ENCODE results near the gene SH2D6. TPM values are rescaled to one million over a fixed set of nuclear protein-coding genes. Genes with fewer than 3 reads are reported as not detected.

Gene SH2D6
- polyA plus RNA-seq, 3 donors from 2014 or later: not detected

DNA sequence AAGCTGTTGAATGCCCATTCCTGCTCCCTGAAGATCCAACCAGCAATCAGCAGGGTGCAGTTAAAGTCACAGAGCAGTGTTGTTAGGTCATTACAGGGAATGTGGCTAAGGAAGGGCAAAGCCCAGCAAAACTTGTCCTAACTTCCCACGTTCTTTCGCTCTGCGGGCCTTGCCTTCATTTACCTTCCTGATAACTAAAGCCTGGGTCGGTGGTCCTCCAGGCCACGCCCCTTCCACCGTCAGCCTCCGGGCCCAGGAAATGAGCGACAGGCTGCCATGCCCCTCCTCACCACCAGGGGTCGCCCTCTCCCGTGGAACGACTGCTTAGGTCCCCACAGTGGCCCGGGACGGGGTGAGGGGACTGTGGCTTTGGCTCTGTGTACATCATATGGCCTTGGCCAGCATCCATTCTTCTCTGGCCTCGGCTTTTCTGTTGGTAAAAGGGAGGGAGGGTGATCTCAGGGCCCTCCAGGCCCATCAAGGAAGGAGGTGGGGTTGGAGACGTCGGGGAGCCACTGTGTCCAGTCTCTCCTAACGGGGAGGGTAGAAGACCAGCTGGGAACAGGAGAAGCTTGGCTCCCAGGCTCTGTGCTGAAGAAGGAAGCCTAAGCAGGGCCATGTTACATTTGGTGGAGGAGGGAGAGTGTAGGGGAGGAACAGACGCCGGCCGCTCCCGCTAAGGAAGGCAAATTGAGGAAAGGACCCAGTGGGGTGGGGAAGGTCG is 2.2 kb downstream of the SH2D6 start:
- H3K4me3 Mint-ChIP-seq: peak overlapping the region; percentile 64 to 78 (median 74)
- peak overlapping the region; percentile 60 to 90 (median 72) for H3K27ac Mint-ChIP-seq
- peaks cover 25 to 30% of the 10 kb centered on the region in 2 donors for H3K4me1 Mint-ChIP-seq
- no peaks in the 10 kb centered on the region for H3K36me3 Mint-ChIP-seq
- peaks cover 0 to 2% (median 2%) of the 10 kb centered on the region in 3 donors for H3K27me3 Mint-ChIP-seq (ENCODE audit: low read depth in 3 of 3)
- DNase-seq: peak; percentile 82 to 86 (median 83)
- H3K9me3 Mint-ChIP-seq: no peaks in the 10 kb centered on the region

DNA sequence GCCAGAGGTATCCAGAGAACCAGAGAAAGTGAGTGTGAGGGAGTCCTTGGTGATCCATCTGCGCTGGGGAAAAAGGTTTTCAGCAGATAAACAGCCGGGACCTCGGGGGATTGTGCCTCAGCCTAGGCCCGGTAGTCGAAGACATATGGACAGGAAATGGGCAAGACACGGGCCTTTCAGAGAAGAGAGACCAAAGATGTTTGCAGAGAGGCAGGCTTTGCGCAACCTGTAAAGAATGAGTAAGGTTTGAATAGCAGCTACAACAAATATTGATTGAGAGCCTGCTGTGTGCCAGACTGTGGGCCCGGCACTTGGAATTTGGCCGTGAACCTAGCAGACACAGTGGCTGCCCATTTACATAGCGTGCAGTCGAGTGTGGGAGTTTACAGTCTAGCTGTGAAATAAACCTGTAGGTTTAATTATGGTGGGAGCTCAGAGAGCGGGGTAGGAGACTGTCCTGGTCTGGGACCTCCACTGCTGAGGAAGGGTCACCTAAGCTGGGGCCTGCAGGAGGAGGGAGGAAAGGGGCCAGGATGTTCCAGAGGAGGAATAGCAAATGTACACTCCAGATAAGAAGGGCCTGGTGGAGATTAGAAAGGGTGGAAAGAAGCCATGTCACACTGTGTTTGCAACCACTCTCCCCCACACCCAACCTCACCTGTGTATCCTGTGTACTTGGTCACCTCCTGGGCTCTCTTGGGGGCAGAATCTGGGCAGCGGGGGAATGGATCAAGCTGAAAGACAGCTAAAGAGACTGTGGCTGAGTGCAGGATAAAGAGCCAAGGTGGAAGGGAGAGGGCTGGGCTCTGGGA is 3.0 kb downstream of the SH2D6 start:
- H3K9me3 Mint-ChIP-seq: no peaks in the 10 kb centered on the region
- no peak for DNase-seq
- H3K36me3 Mint-ChIP-seq: no peaks in the 10 kb centered on the region
- peak overlapping the region in 3 of 6 donors; percentile 51 to 78 (median 64) for H3K27ac Mint-ChIP-seq
- peaks cover 20 to 23% of the 10 kb centered on the region in 2 donors for H3K4me1 Mint-ChIP-seq
- H3K4me3 Mint-ChIP-seq: peak overlapping the region in 1 of 5 donors; percentile 78
- peaks cover 0 to 2% (median 2%) of the 10 kb centered on the region in 3 donors for H3K27me3 Mint-ChIP-seq (ENCODE audit: low read depth in 3 of 3)

DNA sequence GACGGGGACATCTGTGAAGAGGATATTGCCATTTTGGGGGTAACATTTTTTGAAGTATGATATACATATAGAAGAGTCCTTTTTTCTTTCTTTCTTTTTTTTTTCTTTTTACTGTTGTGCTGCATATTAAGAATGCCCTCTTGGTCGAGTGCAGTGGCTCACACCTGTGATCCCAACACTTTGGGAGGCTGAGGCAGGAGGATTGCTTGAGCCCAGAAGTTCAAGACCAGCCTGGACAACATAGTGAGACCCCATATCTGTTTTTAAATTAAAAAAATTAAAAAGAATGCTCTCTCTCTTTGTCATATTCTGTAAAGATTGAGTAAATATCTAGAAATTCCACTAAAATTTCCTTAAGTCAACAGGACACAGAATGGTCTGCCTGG is 3.6 kb downstream of the SH2D6 start:
- H3K36me3 Mint-ChIP-seq: no peaks in the 10 kb centered on the region
- peaks cover 0 to 2% (median 2%) of the 10 kb centered on the region in 3 donors for H3K27me3 Mint-ChIP-seq (ENCODE audit: low read depth in 3 of 3)
- H3K4me3 Mint-ChIP-seq: no peak overlapping the region
- no peak for DNase-seq
- H3K4me1 Mint-ChIP-seq: peaks cover 20 to 23% of the 10 kb centered on the region in 2 donors
- H3K9me3 Mint-ChIP-seq: no peaks in the 10 kb centered on the region
- peak overlapping the region in 3 of 6 donors; percentile 24 to 78 (median 51) for H3K27ac Mint-ChIP-seq

DNA sequence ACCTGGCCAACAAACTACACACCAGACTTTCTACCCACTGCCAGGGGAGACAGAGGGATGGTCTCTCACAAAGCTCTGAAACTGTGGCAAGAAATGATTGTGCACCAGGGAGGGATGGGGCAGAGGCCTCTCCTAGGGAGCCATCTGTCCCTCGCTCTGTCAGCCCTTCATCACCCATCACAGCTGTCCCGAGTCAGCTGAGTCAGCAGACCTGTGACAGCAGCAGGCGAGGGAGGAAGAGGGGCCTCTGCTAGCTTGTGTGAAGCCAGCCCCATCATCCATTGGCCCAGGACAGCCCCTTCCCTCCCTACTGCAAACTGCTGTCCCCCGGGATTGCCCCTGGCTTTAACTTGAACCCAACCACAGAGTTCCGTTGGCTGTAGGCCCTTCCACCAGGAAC is 5.0 kb downstream of the SH2D6 start:
- Mint-ChIP-seq H3K27ac (no peak overlapping the region), H3K4me3 (no peak overlapping the region), H3K9me3 (no peaks in the 10 kb centered on the region), H3K36me3 (no peaks in the 10 kb centered on the region), H3K4me1 (peaks cover 18 to 20% of the 10 kb centered on the region in 2 donors), H3K27me3 (ENCODE audit: low read depth in 3 of 3) (peaks cover 0 to 2% (median 2%) of the 10 kb centered on the region in 3 donors)
- DNase-seq: no peak

DNA sequence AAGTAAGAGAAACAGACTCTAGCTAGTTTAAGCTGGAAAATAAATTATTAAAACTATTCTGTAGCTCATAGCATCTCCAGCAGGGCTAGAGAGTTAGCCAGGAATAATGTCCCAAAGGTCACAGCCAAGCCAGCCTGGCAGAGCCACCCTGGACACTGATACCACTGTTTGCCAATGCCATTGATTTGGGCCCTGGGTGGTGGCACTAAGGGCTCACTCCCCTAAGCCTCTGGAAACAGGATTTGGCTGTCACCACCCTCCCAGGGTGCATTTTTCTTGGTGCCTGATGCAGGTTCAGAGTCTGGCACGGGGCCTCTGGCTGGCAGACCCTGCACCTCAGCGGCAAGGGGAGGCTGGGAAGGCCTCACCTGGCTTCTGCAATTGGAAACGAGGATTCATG is 7.1 kb downstream of the SH2D6 start:
- Mint-ChIP-seq H3K27ac (no peak overlapping the region), H3K36me3 (no peaks in the 10 kb centered on the region)

DNA sequence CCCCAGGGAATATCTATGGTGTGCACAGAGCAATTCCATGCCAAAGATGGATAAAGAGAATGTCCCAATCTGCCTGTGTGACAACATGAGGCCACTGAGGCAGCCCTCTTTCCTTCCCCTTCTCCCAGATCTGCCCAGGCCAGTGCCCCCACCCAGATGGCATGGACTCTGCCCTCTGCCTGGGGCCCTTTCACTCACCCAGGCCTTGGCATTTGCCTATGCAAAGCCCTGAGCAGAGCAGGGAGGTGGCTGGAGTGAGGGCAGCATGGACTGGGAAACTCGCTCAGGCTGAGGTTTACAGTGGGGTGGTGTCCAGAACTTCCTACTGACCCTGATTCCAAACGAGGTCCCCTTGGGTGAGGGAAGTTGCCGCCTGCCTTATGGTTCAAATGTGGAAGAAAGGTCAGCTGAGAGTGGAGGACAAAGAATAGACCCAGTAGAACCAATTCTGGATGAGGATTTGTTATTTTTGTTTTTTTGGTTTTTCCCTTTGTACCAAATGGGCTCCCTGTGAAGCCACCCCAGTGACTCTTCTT is 8.9 kb downstream of the SH2D6 start:
- Mint-ChIP-seq H3K36me3 (no peaks in the 10 kb centered on the region), H3K4me1 (no peaks in the 10 kb centered on the region), H3K27me3 (ENCODE audit: low read depth in 3 of 3) (peaks cover 0 to 6% (median 0%) of the 10 kb centered on the region in 3 donors), H3K9me3 (no peaks in the 10 kb centered on the region), H3K27ac (no peak overlapping the region), H3K4me3 (no peak overlapping the region)
- DNase-seq: no peak

More for the DNA sequence above, 7.1 kb downstream of the SH2D6 start:
- no peak overlapping the region for H3K4me3 Mint-ChIP-seq
- H3K9me3 Mint-ChIP-seq: no peaks in the 10 kb centered on the region
- no peak for DNase-seq
- H3K4me1 Mint-ChIP-seq: peaks cover 5 to 7% of the 10 kb centered on the region in 2 donors
- peaks cover 0 to 8% (median 0%) of the 10 kb centered on the region in 3 donors for H3K27me3 Mint-ChIP-seq (ENCODE audit: low read depth in 3 of 3)

DNA sequence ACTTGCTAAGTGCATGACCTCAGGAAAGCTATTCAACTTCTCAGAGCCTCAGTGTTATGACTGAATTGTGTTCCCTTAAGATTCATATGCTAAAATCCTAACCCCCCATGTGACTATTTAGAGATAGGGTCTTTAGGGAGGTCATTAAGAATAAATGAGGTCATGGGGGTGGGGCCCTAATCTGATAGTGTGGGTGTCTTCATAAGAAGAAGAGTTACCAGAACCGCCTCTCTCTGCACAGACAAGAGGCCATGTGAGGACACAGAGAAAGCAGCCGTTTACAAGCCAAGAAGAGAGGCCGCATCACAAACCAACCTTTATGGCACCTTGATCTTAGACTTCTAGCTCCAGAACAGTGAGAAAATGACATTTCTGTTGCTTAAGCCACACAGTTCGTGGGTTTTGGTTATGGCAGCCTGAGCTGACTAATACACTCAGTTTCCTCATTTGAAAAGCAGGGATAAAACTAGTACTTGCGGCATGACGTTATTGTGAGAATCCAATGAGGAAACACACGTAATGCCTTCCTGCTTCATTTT is 9.9 kb downstream of the SH2D6 start:
- no peak overlapping the region for H3K27ac Mint-ChIP-seq
- no peaks in the 10 kb centered on the region for H3K9me3 Mint-ChIP-seq
- no peak overlapping the region for H3K4me3 Mint-ChIP-seq
- peaks cover 0 to 6% (median 0%) of the 10 kb centered on the region in 3 donors for H3K27me3 Mint-ChIP-seq (ENCODE audit: low read depth in 3 of 3)
- no peaks in the 10 kb centered on the region for H3K4me1 Mint-ChIP-seq
- no peak for DNase-seq
- no peaks in the 10 kb centered on the region for H3K36me3 Mint-ChIP-seq

DNA sequence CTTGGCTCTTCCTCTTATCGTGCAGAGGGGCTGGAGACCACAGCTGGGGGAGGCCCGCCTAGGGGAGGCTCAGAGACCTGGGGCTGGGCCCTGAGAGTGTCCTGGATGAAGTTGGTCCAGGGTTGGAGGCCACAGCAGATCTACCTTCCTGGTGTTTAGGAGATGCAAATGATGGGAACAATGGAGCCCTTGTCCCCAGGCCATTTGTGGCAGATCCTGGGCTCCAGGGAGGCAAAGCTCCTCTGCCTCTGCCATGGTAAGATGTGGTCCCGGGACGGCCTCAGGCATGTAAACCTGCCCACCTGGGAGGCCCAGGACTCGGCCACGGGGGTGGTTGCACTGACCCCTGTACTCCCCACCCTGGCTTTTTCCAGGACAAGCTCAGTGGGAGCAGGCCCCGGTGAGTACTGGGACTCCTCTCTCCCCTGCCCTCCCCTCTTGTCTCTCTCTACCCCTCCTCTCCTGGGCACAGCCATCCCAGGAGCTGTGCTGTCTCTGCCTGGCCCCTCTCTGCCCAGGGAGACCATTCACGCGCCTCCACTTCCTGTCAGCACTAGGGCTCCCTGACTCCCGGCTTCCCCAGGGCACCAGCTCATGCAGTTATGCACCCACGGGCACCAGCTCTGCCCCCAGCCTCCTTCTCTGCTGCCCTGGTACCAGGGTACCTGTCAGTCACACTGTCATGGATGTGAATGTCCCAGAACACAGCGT is 10.9 kb downstream of the SH2D6 start:
- Mint-ChIP-seq H3K27me3 (ENCODE audit: low read depth in 3 of 3) (peaks cover 0 to 6% (median 0%) of the 10 kb centered on the region in 3 donors), H3K36me3 (no peaks in the 10 kb centered on the region), H3K27ac (peak overlapping the region in 2 of 6 donors; percentile 31 to 55), H3K4me1 (no peaks in the 10 kb centered on the region), H3K4me3 (no peak overlapping the region), H3K9me3 (no peaks in the 10 kb centered on the region)
- DNase-seq: no peak

DNA sequence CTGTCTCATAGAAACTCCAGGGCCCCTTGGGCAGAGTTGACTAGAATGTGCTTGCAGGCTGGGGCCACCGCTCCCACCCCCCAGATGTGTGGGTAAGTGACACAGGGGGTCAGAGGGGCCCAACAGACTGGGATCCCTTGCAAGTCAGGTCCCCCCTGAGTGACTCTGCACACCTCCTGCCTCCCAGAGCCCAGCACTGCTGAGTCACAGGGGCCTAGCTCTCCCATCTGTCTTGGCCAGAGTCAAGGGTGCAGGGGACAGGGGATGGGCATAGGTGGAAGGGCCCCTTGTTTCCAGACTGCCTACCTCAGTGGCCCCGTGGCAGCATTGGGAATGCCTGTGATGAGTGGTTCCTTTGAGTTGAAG is 11.4 kb downstream of the SH2D6 start:
- H3K27ac Mint-ChIP-seq: peak overlapping the region in 1 of 6 donors; percentile 55
- H3K4me1 Mint-ChIP-seq: no peaks in the 10 kb centered on the region
- no peak overlapping the region for H3K4me3 Mint-ChIP-seq
- peaks cover 0 to 6% (median 0%) of the 10 kb centered on the region in 3 donors for H3K27me3 Mint-ChIP-seq (ENCODE audit: low read depth in 3 of 3)
- H3K9me3 Mint-ChIP-seq: no peaks in the 10 kb centered on the region
- no peaks in the 10 kb centered on the region for H3K36me3 Mint-ChIP-seq
- DNase-seq: no peak

DNA sequence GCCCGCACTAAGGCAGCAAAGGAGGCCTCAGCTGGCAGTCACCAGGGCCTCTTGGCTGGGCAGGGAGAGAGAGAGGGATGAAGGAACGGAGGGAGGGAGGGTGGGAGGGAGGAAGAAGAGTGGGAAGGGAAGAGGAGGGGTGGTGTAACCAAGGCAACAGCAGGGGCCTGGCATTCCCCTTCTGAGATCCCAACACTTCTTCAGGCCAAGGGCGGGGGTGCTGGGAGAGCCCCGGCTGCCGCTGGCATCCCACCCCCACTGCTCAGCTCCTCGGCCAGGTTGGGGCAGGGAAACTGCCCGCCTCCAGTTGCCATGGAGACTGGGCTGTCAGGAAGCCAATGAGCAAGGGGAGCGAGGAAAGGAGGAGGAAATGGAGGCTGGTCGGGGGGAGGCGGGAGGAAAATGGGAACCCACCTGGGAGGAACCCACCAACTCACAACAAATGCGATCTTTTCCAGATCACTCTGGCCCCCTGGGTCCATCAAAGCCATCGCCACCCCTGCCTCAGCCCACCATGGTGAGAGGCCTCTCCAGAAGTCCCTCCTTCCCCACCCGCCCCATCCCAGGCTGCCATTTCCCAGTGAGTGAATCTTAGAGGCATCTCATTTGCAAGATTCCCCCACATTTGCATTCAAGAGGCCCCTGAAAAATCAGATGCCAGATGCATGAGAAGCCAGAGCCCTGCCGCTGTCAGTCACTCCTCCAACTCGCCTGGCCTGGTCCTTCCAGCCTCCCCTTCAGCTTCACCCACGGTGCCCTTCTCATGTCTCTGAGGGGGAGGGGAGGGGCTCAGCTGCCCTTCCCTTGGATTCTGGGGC is 12.4 kb downstream of the SH2D6 start:
- DNase-seq: no peak
- H3K27ac Mint-ChIP-seq: no peak overlapping the region
- H3K4me3 Mint-ChIP-seq: no peak overlapping the region
- H3K27me3 Mint-ChIP-seq (ENCODE audit: low read depth in 3 of 3): peaks cover 0 to 6% (median 0%) of the 10 kb centered on the region in 3 donors
- no peaks in the 10 kb centered on the region for H3K4me1 Mint-ChIP-seq
- no peaks in the 10 kb centered on the region for H3K36me3 Mint-ChIP-seq
- no peaks in the 10 kb centered on the region for H3K9me3 Mint-ChIP-seq

DNA sequence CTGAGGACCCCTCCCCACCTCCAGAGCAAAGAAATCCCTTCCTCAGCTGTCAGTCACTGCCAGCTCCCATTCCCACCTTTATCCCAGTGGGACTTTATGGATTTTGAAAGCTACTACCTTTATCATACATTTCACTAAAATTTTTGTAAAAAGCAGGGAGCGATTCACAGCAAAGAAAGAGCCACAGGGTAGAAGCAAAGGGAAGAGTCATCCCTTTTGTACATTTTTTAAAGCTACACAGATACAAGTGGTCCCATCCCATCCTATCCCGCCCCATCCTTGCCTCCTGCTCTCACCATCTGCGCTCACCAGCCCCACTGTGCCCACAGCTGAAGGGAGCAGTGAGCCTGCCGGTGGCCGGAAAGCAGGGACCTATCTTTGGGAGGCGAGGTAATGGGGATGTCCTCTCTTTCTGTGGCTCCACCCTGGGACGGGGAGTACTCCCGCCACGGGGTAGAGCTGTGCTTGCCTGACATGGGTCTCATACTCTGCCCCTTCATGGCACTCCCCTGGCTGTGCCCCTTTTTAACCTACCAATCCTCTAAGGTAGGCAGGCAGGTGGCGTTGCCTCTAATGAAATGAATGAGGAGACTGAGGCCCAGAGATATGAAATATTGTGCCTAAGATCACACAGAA is 13.2 kb downstream of the SH2D6 start:
- no peak overlapping the region for H3K27ac Mint-ChIP-seq
- peaks cover 0 to 1% of the 10 kb centered on the region in 2 donors for H3K4me1 Mint-ChIP-seq
- H3K27me3 Mint-ChIP-seq (ENCODE audit: low read depth in 3 of 3): peaks cover 0 to 6% (median 2%) of the 10 kb centered on the region in 3 donors
- H3K4me3 Mint-ChIP-seq: no peak overlapping the region
- H3K36me3 Mint-ChIP-seq: no peaks in the 10 kb centered on the region
- DNase-seq: no peak
- H3K9me3 Mint-ChIP-seq: no peaks in the 10 kb centered on the region

DNA sequence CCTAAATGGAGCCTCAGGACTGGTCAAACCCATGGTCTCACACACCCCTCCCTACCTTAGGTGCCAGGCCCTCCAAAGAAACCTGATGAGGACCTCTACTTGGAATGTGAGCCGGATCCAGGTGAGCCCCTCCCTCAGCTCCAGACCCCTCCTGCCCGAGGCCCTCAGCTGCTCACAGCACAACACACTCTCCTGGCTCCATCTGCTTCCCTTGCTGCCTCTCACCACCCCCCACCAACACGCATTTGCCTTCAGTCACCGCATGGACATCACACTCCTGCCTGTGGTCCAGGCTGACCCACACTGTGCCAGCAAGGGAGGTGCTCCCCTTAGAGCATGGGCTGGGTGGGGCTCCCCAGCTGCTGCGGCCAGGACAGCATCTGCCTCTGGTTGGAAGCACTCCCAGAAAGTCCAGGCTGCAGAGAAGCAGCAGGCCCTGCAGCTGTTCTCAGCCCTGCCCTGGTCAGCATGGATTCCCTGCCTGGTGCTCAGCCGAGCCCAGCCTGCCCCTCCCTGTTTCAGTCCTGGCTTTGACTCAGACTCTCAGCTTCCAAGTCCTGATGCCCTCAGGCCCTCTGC is 15.1 kb downstream of the SH2D6 start:
- no peaks in the 10 kb centered on the region for H3K36me3 Mint-ChIP-seq
- no peak overlapping the region for H3K4me3 Mint-ChIP-seq
- peaks cover 6 to 11% (median 9%) of the 10 kb centered on the region in 3 donors for H3K27me3 Mint-ChIP-seq (ENCODE audit: low read depth in 3 of 3)
- H3K9me3 Mint-ChIP-seq: no peaks in the 10 kb centered on the region
- no peak for DNase-seq
- peaks cover 14% of the 10 kb centered on the region in 2 donors for H3K4me1 Mint-ChIP-seq
- peak overlapping the region in 1 of 6 donors; percentile 83 for H3K27ac Mint-ChIP-seq
